ENCODE data around the gene PXYLP1. TPM values are rescaled to one million over a fixed set of nuclear protein-coding genes. Genes with fewer than 3 reads are reported as not detected.

Gene PXYLP1
- total and polyA plus RNA-seq, 10 of the 15 experiments (the other 5 are each of a cell fraction or from before 2014, with no cell fraction given), result 0.06 to 1.7 (median 0.35) TPM

DNA sequence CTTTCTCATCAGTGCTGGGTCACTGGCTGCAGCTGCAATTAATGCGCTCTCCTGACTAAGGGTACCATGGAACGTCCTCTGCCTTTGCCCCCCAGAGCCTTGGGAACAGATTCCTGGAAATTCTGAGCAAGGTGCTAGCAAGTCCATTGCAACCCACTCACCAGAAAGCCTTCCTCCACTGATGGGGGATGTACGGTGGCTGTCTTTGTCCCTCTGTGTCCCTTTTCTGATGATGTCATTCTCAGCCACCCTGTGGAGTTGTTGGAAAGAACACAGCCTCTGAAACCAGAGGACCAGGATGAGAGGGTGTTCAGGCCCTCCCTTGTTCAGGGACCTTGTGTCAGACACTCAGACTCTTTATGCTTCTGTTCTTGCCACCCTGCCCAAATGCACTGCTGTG lies 98.6 kb downstream of the PXYLP1 start (continued):
- no peak for TF ChIP-seq NRF1 (conservative IDR thresholded peaks at IDR 0.05; ENCODE audit: low read depth, low read length)
- TF ChIP-seq ZNF24 (IDR thresholded peaks at IDR 0.05), result no peak

DNA sequence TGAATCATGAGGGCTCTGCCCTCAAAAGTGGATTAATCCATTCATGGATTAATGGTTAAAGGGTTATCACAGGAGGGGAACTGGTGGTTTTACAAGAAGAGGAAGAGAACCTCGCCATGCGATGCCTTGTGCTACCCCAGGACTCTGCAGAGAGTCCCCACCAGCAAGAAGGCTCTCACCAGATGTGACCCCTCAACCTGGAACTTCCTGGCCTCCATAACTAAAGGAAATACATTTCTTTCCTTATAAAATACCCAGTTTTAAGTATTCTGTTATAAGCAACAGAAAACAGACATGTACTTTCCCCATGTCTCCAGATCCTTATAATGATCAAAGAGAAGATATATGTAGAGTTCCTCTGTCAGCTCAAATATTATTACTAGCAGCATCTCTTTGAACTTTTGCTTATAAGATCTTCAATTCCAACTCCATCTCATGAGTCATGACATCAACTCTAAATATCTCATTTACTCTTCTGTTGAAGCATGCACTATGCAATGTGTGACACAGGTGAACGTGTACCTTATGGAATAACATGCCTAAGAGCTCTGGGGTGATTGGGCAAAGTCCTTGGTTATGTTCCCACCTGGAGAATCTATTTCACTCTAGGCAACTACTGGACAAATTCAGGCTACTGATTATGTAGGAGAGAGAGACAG lies 99.2 kb downstream of the PXYLP1 start:
- Histone ChIP-seq H3K9ac (ENCODE audit: control insufficient read depth, insufficient read depth, low read length) (no peak overlapping the region), H3K9me3 (replicated peaks; ENCODE audit: control insufficient read depth, insufficient read depth, low read length) (no peaks in the 10 kb centered on the region; the same call in 2 of the 3 replicates), H3K79me2 (ENCODE audit: control insufficient read depth, insufficient read depth, low read length) (no peaks in the 10 kb centered on the region), H3K4me2 (ENCODE audit: control insufficient read depth, insufficient read depth) (no peak overlapping the region), H3K27ac (ENCODE audit: control insufficient read depth, insufficient read depth) (peak overlapping the region; percentile 62; the same call in 1 of the 2 replicates), H3K4me1 (ENCODE audit: control insufficient read depth, insufficient read depth, low read length) (peaks cover 45% of the 10 kb centered on the region), H3K36me3 (ENCODE audit: control insufficient read depth in 2 of 2, insufficient read depth in 2 of 2, low read length in 1 of 2) (no peaks in the 10 kb centered on the region), H3K27me3 (replicated peaks in 1 of 2; ENCODE audit: control insufficient read depth in 2 of 2, insufficient read depth in 2 of 2, low read length in 1 of 2) (no peaks in the 10 kb centered on the region), H4K20me1 (ENCODE audit: control insufficient read depth, insufficient read depth) (no peaks in the 10 kb centered on the region), H3K4me3 (no peak overlapping the region), H2AFZ (ENCODE audit: control insufficient read depth, low read depth, low read length) (peak overlapping the region; percentile 83; the same call in 1 of the 2 replicates)
- peak; percentile 61 for TF ChIP-seq GABPA (IDR thresholded peaks at IDR 0.05; ENCODE audit: low read depth)
- TF ChIP-seq MXI1 (IDR thresholded peaks at IDR 0.05; ENCODE audit: low read depth, low read length), result no peak
- 0 out of 2 replicates have a peak, but pooled peaks have one; percentile 13 for TF ChIP-seq SPI1 (IDR thresholded peaks at IDR 0.05; ENCODE audit: borderline replicate concordance, insufficient read depth, low read depth, low read length)
- TF ChIP-seq BMI1 (IDR thresholded peaks at IDR 0.05; ENCODE audit: borderline replicate concordance), result no peak
- TF ChIP-seq, protein P1, sequence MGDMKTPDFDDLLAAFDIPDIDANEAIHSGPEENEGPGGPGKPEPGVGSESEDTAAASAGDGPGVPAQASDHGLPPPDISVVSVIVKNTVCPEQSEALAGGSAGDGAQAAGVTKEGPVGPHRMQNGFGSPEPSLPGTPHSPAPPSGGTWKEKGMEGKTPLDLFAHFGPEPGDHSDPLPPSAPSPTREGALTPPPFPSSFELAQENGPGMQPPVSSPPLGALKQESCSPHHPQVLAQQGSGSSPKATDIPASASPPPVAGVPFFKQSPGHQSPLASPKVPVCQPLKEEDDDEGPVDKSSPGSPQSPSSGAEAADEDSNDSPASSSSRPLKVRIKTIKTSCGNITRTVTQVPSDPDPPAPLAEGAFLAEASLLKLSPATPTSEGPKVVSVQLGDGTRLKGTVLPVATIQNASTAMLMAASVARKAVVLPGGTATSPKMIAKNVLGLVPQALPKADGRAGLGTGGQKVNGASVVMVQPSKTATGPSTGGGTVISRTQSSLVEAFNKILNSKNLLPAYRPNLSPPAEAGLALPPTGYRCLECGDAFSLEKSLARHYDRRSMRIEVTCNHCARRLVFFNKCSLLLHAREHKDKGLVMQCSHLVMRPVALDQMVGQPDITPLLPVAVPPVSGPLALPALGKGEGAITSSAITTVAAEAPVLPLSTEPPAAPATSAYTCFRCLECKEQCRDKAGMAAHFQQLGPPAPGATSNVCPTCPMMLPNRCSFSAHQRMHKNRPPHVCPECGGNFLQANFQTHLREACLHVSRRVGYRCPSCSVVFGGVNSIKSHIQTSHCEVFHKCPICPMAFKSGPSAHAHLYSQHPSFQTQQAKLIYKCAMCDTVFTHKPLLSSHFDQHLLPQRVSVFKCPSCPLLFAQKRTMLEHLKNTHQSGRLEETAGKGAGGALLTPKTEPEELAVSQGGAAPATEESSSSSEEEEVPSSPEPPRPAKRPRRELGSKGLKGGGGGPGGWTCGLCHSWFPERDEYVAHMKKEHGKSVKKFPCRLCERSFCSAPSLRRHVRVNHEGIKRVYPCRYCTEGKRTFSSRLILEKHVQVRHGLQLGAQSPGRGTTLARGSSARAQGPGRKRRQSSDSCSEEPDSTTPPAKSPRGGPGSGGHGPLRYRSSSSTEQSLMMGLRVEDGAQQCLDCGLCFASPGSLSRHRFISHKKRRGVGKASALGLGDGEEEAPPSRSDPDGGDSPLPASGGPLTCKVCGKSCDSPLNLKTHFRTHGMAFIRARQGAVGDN (IDR thresholded peaks at IDR 0.05), result peak; percentile 56; the same call in 1 of the 2 replicates
- peak; percentile 5; the same call in 1 of the 2 replicates for TF ChIP-seq NR2F1 (conservative IDR thresholded peaks at IDR 0.05)
- TF ChIP-seq NR2C1 (IDR thresholded peaks at IDR 0.05), result peak; percentile 63
- RAD21 ChIA-PET (ENCODE audit: unreplicated experiment), result interaction anchor here (0.9 to 2.9 kb wide), 12 partner anchors 15 to 230 kb away, joined by 3 to 19 read pairs (median 5); no protein-coding TSS in a partner anchor
- FAIRE-seq (no peak), DNase-seq (ENCODE audit: low read depth, low spot score) (no peak), ATAC-seq (no peak)
- SMC1A ChIA-PET (ENCODE audit: uncharacterized antibody, unreplicated experiment), result interaction anchor here (0.6 to 8.4 kb wide), 14 partner anchors 9 to 123 kb away, joined by 3 to 112 read pairs (median 6); no protein-coding TSS in a partner anchor
- intact Hi-C loops (cut with micrococcal nuclease; ENCODE audit: unreplicated experiment), result no loop called here
- BruUV-seq (replicated peaks), result no TSS peak
- CTCF ChIA-PET, result interaction anchor here (0.7 to 8.0 kb wide), 6 partner anchors 16 to 121 kb away, joined by 3 to 83 read pairs (median 6); no protein-coding TSS in a partner anchor
- POLR2A ChIA-PET, result interaction anchor here (1.0 to 2.4 kb wide), 8 partner anchors 16 to 80 kb away, joined by 3 to 8 read pairs (median 4); no protein-coding TSS in a partner anchor
- in situ Hi-C loops (cut with MboI), result no loop called here
- WGBS (ENCODE audit: insufficient coverage, insufficient replicate concordance, low lambda C conversion rate, missing lambda C conversion rate), result 78% methylated on average over 3 of the region's 3 CpGs

All from GM12878 (cell line).